HG03439 (cell line): ENCODE measurements around the gene IQSEC1.

ENCODE experiments used
- ATAC-seq: cut with Tn5 transposase; IDR thresholded peaks from one replicate; pipeline ENCODE4 v1.9.1; 2021; ENCODE audit warnings: mild to moderate bottlenecking, moderate library complexity; ENCODE audit not compliant: unreplicated experiment

IQSEC1 gene

DNA sequence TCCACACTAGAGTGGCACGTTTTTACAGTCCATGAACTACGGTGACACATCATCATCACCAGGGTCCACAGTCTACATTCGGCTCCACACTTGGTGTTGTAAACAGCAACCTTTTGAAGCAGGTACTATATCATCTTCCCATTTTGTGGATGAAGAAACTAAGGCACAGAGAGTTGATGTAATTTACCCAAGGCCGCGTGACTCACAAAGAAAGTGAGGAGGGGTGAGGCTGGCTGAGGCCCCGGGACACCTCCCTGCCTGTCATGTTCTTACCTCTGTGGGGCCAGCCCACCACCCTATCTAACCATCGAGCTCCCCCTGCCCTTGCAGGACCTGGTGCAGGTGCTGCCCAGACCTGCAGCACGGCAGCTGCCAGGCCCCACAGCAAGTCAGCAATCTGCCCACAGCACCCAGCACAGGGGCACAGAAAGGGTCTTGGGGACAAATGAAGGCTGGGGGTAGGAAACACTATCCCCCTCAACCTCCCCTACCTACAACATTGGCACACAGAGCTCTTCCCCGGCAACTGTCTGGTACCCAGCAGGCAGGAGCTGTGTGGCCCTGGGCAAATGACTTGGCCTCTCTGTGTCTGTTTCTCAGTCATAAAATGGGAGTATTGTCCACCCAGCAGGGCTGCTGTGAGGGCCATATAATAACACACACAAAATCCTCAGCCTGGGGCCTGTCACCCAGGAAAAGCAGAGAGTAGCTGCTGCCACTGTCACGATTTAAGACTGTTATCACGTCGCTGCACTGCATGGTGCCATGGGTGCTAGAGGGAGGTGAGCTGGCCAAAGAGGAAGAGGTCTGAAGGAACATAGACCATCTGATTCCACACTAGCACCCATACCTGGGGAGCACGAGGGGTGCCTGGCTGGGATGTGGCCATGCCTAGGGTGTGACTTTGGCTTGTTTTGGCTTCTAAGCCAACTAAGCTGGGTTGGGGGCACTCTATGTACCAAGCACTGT lies 115.1 kb downstream of the IQSEC1 start:
- no peak for ATAC-seq

- no peak for ATAC-seq
Measured at GRCh38 chr3:12957339-12957738, 115.9 kb downstream of the IQSEC1 start.

DNA sequence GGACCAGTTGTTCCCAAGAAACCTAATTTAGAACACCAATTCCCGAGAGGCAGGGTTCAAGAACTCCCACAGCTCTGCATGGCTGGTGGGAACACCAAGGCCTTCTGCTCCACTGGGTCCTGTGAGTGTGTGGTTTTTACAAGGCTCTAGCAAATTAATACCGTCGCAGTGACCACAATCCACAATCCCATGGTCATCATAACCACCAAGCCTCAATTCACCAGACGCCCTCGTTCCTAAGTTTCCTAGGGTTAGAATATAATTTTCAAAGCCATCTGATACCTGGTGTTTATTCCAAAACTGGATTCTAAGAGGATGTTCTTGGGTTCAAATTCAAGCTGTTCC lies 116.9 kb downstream of the IQSEC1 start:
- no peak for ATAC-seq

DNA sequence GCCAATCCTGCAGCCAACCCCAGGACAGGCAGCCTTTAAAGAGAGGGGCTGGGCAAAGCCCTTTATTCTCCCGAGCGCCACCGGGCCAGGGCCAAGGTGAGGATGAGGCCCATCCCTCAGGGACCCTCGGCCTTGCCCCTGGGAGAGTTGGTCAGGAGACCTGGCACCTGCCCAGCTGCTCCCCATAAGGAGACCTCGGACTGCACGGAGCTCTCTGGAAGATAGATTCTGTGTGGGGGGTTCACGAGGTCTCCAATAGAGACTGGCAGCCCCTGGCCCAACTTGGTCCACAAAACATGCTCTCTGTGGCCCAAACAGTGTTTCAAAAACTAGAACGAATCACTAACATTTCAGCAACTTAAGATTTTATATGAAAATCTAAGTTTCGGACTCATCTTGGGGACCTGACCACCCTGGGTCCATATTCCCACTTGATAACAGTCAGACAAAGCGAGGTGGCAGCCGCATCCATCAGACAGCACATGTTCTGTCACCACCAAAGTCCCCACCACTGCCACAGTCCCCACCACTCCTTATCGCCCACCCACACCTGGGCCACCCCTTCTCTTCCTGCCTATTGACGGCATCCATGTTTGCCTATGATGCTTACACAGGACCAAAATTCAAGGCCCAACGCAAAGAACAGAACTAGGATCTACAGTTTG lies 117.4 kb downstream of the IQSEC1 start:
- no peak for ATAC-seq

DNA sequence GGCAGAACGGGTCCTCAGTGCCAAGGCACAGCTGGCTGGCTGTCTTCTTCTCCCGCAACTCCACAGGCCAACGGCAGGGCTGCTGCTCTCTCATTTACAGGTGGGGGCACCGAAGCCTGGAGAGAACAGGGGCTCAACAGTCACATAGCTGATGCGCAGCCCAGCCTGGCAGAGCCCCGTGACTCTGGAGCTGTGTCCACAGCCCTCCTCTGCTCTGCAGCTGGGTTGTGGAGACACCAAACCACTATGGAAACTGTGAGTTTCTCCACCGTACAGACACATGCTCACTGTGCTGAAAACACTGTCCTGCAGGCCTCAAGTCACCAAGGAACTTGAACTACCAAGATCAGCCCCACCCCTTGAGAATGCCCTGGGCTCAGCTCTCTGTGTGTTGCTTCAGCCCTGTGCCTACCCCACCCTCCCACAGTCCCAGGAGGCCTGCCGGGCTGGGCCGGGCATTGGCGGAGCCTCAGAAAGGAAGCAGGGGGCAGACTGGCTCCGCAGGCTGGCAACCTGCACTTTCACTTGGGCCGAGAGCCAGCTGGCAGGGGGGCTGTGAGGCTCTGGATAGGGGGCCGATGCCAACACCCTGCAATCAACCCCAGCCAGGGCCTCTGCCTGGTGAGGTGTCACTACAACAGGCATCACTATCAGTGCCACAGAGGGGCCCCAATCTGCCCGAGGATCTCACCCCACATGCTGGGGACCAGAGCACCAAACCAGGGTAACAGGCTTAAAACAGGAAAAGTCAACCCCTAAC lies 118.2 kb downstream of the IQSEC1 start:
- ATAC-seq = no peak

GRCh38 chr3:12954180-12954579 lies 119.0 kb downstream of the IQSEC1 start:
- no peak for ATAC-seq

GRCh38 chr3:12953201-12953995 lies 119.8 kb downstream of the IQSEC1 start:
- no peak for ATAC-seq

GRCh38 chr3:12952343-12953200 lies 120.7 kb downstream of the IQSEC1 start:
- no peak for ATAC-seq

- ATAC-seq = no peak
Measured at GRCh38 chr3:12948891-12949711, 124.1 kb downstream of the IQSEC1 start.

GRCh38 chr3:12948371-12948770 lies 124.9 kb downstream of the IQSEC1 start:
- no peak for ATAC-seq

DNA sequence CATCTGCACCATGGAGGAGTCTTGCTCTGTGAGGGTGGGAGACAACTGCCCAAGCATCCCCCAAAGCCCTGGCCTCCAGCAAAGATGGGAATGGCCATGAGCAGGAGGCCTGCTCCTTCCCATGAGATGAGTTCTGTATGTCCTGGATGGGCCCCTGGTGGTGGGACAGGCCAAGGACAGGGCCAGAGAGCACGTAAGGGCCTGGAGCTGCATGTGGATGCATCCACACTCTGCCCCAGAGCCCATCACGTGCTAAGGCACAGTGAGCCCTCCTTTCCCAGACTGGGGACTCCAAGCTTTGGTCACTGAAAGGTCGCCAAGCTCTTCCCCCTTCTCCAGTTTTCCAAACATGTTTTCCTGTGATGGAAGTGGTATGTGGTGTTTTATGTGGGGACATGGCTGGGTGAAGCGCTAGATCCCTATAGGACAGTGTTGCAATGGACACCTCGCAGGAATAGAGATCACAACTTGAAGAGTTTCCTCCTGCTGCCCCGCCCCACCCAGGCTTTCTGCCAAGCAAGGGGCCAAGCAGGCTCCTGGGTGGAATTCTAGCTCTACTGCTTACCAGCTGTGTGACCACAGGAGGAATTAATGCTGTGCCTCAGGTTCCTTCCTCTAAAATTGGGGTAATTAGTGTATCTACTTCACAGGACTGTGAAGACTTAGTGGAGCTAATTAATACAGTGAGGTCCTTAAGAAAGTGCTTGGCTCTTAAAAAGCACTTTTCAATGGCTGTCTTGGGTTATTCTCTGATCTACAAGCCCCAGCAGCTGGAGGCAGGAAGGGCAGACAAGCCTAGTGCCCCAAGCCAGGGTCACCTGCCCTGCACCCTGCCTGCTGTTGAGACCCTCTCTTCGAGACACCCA lies 125.5 kb downstream of the IQSEC1 start:
- ATAC-seq = no peak

GRCh38 chr3:12946649-12947316 lies 126.4 kb downstream of the IQSEC1 start:
- no peak for ATAC-seq

GRCh38 chr3:12946251-12946648 lies 127.0 kb downstream of the IQSEC1 start:
- ATAC-seq = no peak

GRCh38 chr3:12944849-12945248 lies 128.4 kb downstream of the IQSEC1 start:
- no peak for ATAC-seq

DNA sequence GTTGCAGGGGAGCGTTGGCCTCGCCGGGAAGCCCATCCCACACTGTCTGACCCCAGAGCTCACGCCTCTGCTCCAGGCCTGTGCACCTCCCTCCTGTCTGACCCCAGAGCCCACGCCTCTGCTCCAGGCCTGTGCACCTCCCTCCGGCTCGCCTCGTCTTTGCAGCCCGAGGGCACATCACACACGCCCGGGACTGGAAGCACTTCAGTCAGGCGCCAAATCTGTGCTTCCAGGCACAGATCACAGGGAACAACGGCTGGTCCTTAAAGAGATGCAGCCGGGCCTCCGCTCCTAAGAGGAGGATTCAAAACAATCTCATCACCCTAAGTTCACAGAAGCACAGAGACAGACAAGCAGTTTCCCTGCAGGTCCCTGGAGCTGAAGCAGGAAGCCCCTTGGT lies 128.8 kb downstream of the IQSEC1 start:
- no peak for ATAC-seq

GRCh38 chr3:12943124-12944021 lies 129.9 kb downstream of the IQSEC1 start:
- no peak for ATAC-seq
